Gastroesophageal sphincter (tissue), 4 donors: ENCODE data around the gene UTS2B. TPM values are rescaled to one million over a fixed set of nuclear protein-coding genes. Genes with fewer than 3 reads are reported as not detected.

Experiments used
- ATAC-seq: fragments of 150-250 bp; one replicate; pipeline ENCODE4 v1.9.1; 2016; ENCODE audit warnings: mild to moderate bottlenecking, moderate library complexity
- H3K27ac ChIP-seq, 4 donors: fragments of 200-600 bp; sonication (generic) in 3 of 4; 1 replicate in 3 of 4; 2 replicates in 1 of 4; pipeline ENCODE4 v1.5.1; 2016 to 2019
- H3K27me3 ChIP-seq: fragments of 200-600 bp; sonication (generic); one replicate; pipeline ENCODE4 v1.5.1; 2019
- H3K36me3 ChIP-seq, 2 donors: fragments of 200-600 bp; sonication (generic); one replicate each; pipeline ENCODE4 v1.5.1; 2019; ENCODE audit warnings: control low read depth in 1 of 2
- H3K4me1 ChIP-seq, 3 donors: fragments of 200-600 bp; sonication (generic); 1 replicate in 2 of 3; 2 replicates in 1 of 3; pipeline ENCODE4 v1.5.1; 2016 to 2019; ENCODE audit warnings: control low read depth in 2 of 3
- H3K4me3 ChIP-seq, 2 donors: fragments of 200-600 bp; sonication (generic); one replicate each; pipeline ENCODE4 v1.5.1; 2019; ENCODE audit warnings: mild to moderate bottlenecking in 1 of 2, moderate library complexity in 1 of 2
- H3K9me3 ChIP-seq, 3 donors: fragments of 200-600 bp; sonication (generic); one replicate each; pipeline ENCODE4 v1.5.1; 2017 to 2019; ENCODE audit warnings: control low read depth in 2 of 3
- EP300 ChIP-seq: sonication (generic); formaldehyde crosslinking; IDR thresholded peaks from one replicate; pipeline ENCODE4 v1.6.1; 2017; ENCODE audit warnings: antibody characterized with exemption, mild to moderate bottlenecking
- POLR2A ChIP-seq, 2 donors: fragments of 450-650 bp; IDR thresholded peaks; one replicate each; pipeline ENCODE4 v1.6.1; 2017; ENCODE audit warnings: antibody characterized with exemption in 2 of 2, mild to moderate bottlenecking in 2 of 2, moderate library complexity in 1 of 2
- POLR2AphosphoS5 ChIP-seq: sonication (generic); formaldehyde crosslinking; IDR thresholded peaks from one replicate; pipeline ENCODE4 v1.6.1; 2017; ENCODE audit warnings: antibody characterized with exemption
- WGBS, 2 donors: methylation state at CpG; one replicate each; pipeline ENCODE4 v1.1.5; 2018; ENCODE audit warnings: low coverage in 1 of 2; 5-methylcytosine and 5-hydroxymethylcytosine counted together
- total RNA-seq, 4 donors: library from RNA; depleted of rRNA; stranded (reverse); fragments of >200 nt; gene quantifications; one replicate each; pipeline ENCODE4 v1.1.0, GENCODE V29; 2016
- TF ChIP-seq, protein P1 (sequence below), 4 experiments: fragments of 200-600 bp in 2 of 4; fragments of 450-650 bp in 2 of 4; sonication (generic) in 1 of 4; IDR thresholded peaks; one replicate each; pipeline ENCODE4 v1.5.1; 2017 to 2019; ENCODE audit warnings: antibody characterized with exemption in 4 of 4, mild to moderate bottlenecking in 2 of 4, moderate library complexity in 2 of 4

Gene UTS2B
- total RNA-seq, 4 donors from 2014 or later, result 0.20 TPM; not detected in 3

DNA sequence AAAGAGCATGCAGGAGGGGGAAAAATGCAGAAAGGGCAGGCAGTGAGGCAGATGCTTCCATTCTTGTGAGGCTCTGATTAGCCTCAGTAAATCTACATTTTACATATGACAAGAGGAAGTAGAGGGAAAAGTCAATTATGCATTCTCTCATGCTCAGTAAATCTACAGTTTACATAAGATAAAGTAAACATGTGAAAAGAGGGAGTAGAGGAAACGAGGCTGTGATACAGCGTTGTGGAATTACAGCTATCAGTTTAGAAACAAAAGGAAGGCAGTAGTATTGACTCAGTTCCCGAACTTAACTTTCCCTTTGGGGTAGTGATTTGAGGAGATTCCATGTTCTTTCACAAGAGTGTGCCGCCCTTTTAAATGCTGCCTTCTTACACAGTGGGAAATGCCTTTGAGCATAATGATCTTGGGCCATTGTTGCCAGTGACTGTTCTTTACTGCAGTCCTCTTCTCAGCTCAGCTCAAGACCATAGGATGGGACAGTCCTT is 92.0 kb downstream of the UTS2B start:
- TF ChIP-seq POLR2A (IDR thresholded peaks at IDR 0.05), result no peak
- TF ChIP-seq, protein P1, sequence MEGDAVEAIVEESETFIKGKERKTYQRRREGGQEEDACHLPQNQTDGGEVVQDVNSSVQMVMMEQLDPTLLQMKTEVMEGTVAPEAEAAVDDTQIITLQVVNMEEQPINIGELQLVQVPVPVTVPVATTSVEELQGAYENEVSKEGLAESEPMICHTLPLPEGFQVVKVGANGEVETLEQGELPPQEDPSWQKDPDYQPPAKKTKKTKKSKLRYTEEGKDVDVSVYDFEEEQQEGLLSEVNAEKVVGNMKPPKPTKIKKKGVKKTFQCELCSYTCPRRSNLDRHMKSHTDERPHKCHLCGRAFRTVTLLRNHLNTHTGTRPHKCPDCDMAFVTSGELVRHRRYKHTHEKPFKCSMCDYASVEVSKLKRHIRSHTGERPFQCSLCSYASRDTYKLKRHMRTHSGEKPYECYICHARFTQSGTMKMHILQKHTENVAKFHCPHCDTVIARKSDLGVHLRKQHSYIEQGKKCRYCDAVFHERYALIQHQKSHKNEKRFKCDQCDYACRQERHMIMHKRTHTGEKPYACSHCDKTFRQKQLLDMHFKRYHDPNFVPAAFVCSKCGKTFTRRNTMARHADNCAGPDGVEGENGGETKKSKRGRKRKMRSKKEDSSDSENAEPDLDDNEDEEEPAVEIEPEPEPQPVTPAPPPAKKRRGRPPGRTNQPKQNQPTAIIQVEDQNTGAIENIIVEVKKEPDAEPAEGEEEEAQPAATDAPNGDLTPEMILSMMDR (IDR thresholded peaks at IDR 0.05), result no peak
- no peak for TF ChIP-seq EP300
- TF ChIP-seq POLR2AphosphoS5, result no peak
- H3K4me3 ChIP-seq, result no peak overlapping the region
- H3K9me3 ChIP-seq, result no peaks in the 10 kb centered on the region
- no peaks in the 10 kb centered on the region for H3K36me3 ChIP-seq
- peaks cover 0 to 8% (median 0%) of the 10 kb centered on the region in 3 donors for H3K4me1 ChIP-seq
- H3K27me3 ChIP-seq, result no peaks in the 10 kb centered on the region
- no peak for ATAC-seq
- WGBS, 2 donors, result 63 to 78% methylated on average over 4 of the region's 4 CpGs
- H3K27ac ChIP-seq, result no peak overlapping the region

DNA sequence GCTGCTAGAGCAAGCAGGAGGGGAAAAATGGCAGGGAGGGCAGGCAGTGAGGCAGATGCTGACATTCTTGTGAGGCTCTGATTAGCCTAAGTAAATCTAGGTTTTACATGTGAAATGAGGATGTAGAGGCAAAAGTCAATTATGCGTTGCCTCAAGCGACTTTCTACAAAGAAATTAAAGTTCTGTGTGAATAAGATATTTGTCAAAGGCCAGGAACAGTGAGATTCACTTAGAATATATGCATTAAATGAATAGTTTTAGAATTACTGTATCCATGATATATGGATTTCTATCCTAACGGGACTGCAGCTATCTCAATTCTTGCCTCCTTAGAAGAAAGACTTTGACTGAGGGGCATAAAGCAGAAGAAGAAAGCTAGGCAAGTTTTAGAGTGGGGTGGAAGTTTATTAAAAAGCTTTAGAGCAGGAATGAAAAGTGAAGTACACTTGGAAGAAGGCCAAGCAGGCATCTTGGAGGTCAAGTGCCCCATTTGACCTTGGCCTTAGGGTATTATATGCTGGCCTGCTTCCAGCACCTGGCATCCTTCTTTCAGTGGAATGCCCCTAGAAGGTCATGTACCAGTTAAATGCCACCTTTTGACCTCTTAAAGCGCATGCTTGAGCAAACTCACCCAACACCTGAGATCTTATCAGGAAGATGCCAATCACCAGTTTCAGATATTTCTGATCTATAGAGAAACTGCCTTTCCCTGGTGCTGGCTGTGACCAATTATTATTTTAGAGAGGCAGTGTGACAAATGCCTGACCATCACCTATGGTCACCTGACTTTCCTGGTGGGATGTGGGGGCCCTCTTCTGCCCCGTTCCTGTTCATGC is 93.1 kb downstream of the UTS2B start:
- ATAC-seq, result no peak
- H3K4me3 ChIP-seq, result no peak overlapping the region
- TF ChIP-seq, protein P1 (IDR thresholded peaks at IDR 0.05), result no peak
- H3K4me1 ChIP-seq, result peaks cover 0 to 8% (median 0%) of the 10 kb centered on the region in 3 donors
- no peaks in the 10 kb centered on the region for H3K9me3 ChIP-seq
- H3K27ac ChIP-seq, result no peak overlapping the region
- 94 to 96% methylated on average over 4 of the region's 5 CpGs for WGBS, 2 donors
- no peaks in the 10 kb centered on the region for H3K36me3 ChIP-seq
- H3K27me3 ChIP-seq, result no peaks in the 10 kb centered on the region

- Histone ChIP-seq H3K27me3 (no peaks in the 10 kb centered on the region), H3K9me3 (no peaks in the 10 kb centered on the region), H3K4me1 (peaks cover 0 to 8% (median 0%) of the 10 kb centered on the region in 3 donors), H3K27ac (no peak overlapping the region), H3K4me3 (no peak overlapping the region), H3K36me3 (no peaks in the 10 kb centered on the region)
- TF ChIP-seq POLR2A (IDR thresholded peaks at IDR 0.05), result no peak
- TF ChIP-seq POLR2AphosphoS5, result no peak
- TF ChIP-seq EP300, result no peak
- TF ChIP-seq, protein P1 (IDR thresholded peaks at IDR 0.05), result no peak
- ATAC-seq, result no peak
- 33 to 60% methylated on average over 2 to 3 of the region's 3 CpGs for WGBS, 2 donors
These were observed 93.7 kb downstream of the UTS2B start for GRCh38 chr3:191236646-191237045.

DNA sequence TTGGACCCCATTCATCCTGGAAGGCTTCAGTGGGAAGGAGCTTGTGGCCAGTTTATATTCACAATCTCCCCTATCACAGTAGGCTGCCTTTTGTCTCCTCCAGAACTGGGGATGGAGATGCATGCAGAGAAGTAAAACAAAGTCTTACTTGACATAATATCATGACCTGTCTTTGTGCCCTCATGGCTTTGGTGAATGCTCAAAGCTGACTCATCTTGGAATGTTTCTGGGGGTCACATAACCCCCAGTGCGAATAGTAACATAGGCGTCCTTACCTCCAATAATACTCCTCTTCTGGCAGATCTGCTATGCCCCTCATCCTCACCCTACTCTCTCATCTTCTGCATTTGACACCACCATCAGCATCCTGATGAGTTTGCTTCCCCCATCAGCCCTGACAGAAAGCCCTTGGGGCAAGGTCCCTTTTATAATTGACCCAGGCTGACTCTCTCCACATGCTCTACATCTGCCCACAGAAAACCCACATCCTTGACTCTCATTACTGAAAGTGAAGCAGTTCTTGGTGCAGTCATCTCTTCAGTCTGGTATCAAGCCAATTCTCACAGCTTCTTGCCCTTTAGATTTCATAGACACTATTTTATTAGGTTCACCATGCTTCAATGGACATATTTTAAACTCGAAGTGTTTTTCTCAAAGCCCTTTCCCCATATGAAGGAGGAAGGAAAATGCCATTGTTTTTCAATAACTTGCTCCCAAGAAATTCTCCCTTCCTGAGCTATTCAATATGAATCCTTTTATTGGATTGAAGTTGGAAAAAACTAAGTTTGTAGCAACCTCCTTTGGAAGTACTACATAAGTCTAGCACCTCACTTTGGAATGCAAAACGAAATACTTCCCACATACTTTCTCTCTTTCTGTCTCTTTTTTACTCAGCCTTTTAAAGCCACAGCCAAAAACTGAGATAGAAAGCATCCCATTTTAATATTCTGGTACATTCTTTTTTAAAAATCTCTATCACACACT is 94.7 kb downstream of the UTS2B start:
- Histone ChIP-seq H3K36me3 (no peaks in the 10 kb centered on the region), H3K27ac (no peak overlapping the region), H3K4me1 (peaks cover 0 to 8% (median 0%) of the 10 kb centered on the region in 3 donors), H3K27me3 (no peaks in the 10 kb centered on the region), H3K4me3 (no peak overlapping the region), H3K9me3 (no peaks in the 10 kb centered on the region)
- 64 to 70% methylated on average over 3 to 4 of the region's 4 CpGs for WGBS, 2 donors
- ATAC-seq, result no peak
- TF ChIP-seq POLR2AphosphoS5 (no peak), EP300 (no peak), POLR2A (IDR thresholded peaks at IDR 0.05) (no peak)
- TF ChIP-seq, protein P1 (IDR thresholded peaks at IDR 0.05), result no peak
